GM23338 (cell line): Measurements from ENCODE around the gene GPR32. TPM values are rescaled to one million over a fixed set of nuclear protein-coding genes. Genes with fewer than 3 reads are reported as not detected.
A peak's percentile ranks its signal among the peaks of the same experiment; 100 is the strongest.
"Not testable (repeated sequence)": the region's sequence is repeated elsewhere in the genome, so short reads cannot be mapped to it uniquely, and the experiment has no call there.

Source experiments
- ATAC-seq: fragments of 200-7000 bp; cut with Tn5 transposase; 3 replicates; pipeline ENCODE4 v1.9.1; 2020
- DNase-seq: peaks from one replicate; pipeline ENCODE4 v3.0.0-alpha.2; 2015; ENCODE audit warnings: low spot score
- H2AFZ ChIP-seq: fragments of 200-600 bp; sonication (generic); 2 replicates; pipeline ENCODE4 v1.8.0; 2016; ENCODE audit warnings: antibody characterized with exemption, mild to moderate bottlenecking, moderate library complexity
- H3F3A ChIP-seq: fragments of 200-600 bp; sonication (generic); replicated peaks from 2 replicates; pipeline ENCODE4 v1.8.0; 2017; ENCODE audit warnings: antibody characterized with exemption, mixed run types, low read depth
- H3K27ac ChIP-seq: fragments of 200-600 bp; sonication (generic); 2 replicates; pipeline ENCODE4 v1.6.1; 2016; ENCODE audit warnings: low read depth
- H3K27me3 ChIP-seq: fragments of 200-600 bp; sonication (generic); 2 replicates; pipeline ENCODE4 v1.8.0; 2016; ENCODE audit warnings: mild to moderate bottlenecking, mixed run types, moderate library complexity; ENCODE audit not compliant: insufficient read depth
- H3K36me3 ChIP-seq: fragments of 200-600 bp; sonication (generic); 2 replicates; pipeline ENCODE4 v1.8.0; 2016; ENCODE audit warnings: mild to moderate bottlenecking; ENCODE audit not compliant: insufficient read depth
- H3K4me1 ChIP-seq: fragments of 200-600 bp; sonication (generic); 2 replicates; pipeline ENCODE4 v1.8.0; 2016; ENCODE audit warnings: mild to moderate bottlenecking, moderate library complexity; ENCODE audit not compliant: insufficient read depth
- H3K4me2 ChIP-seq: fragments of 200-600 bp; sonication (generic); 2 replicates; pipeline ENCODE4 v1.7.1; 2017; ENCODE audit warnings: mixed run types
- H3K4me3 ChIP-seq: fragments of 200-600 bp; sonication (generic); 2 replicates; pipeline ENCODE4 v1.6.1; 2016; ENCODE audit warnings: mixed run types
- H3K79me2 ChIP-seq: fragments of 200-600 bp; sonication (generic); replicated peaks from 2 replicates; pipeline ENCODE4 v1.8.0; 2017; ENCODE audit warnings: mild to moderate bottlenecking; ENCODE audit not compliant: insufficient read depth
- H3K9me2 ChIP-seq: fragments of 200-600 bp; sonication (generic); 2 replicates; pipeline ENCODE4 v1.8.0; 2017; ENCODE audit not compliant: insufficient read depth
- H4K20me1 ChIP-seq: fragments of 200-600 bp; sonication (generic); replicated peaks from 2 replicates; pipeline ENCODE4 v1.8.0; 2017; ENCODE audit warnings: mild to moderate bottlenecking; ENCODE audit not compliant: insufficient read depth
- H3K27ac Mint-ChIP-seq: 2 replicates; pipeline ENCODE4 v1.8.0; 2020; ENCODE audit warnings: inconsistent platforms, mild to moderate bottlenecking, moderate library complexity, mixed read lengths
- H3K27me3 Mint-ChIP-seq: 3 replicates; pipeline ENCODE4 v1.8.0; 2022; ENCODE audit warnings: low read depth, mild to moderate bottlenecking, moderate library complexity, mixed read lengths, inconsistent platforms; ENCODE audit not compliant: insufficient read depth, poor library complexity
- H3K36me3 Mint-ChIP-seq: 3 replicates; pipeline ENCODE4 v1.8.0; 2021; ENCODE audit warnings: low read depth, mild to moderate bottlenecking, inconsistent platforms, moderate library complexity, mixed read lengths
- H3K4me1 Mint-ChIP-seq: 3 replicates; pipeline ENCODE4 v1.8.0; 2020; ENCODE audit warnings: mild to moderate bottlenecking, inconsistent platforms, mixed read lengths
- H3K4me3 Mint-ChIP-seq: 3 replicates; pipeline ENCODE4 v1.8.0; 2021; ENCODE audit warnings: moderate library complexity, mild to moderate bottlenecking, inconsistent platforms, mixed read lengths
- H3K9me3 Mint-ChIP-seq: 3 replicates; pipeline ENCODE4 v1.8.0; 2020; ENCODE audit warnings: moderate library complexity, mild to moderate bottlenecking, inconsistent platforms, mixed read lengths
- CREB1 ChIP-seq: fragments of 250-450 bp; sonication (Bioruptor Pico); IDR thresholded peaks from 2 replicates; pipeline ENCODE4 v1.5.0; 2020; ENCODE audit warnings: low read depth, mild to moderate bottlenecking, moderate library complexity
- EZH2 ChIP-seq: fragments of 200-600 bp; sonication (generic); IDR thresholded peaks from one replicate; pipeline ENCODE4 v1.8.0; 2017; ENCODE audit warnings: antibody characterized with exemption, mild to moderate bottlenecking, low read depth; ENCODE audit not compliant: unreplicated experiment
- EZH2phosphoT487 ChIP-seq: fragments of 200-600 bp; sonication (generic); IDR thresholded peaks from one replicate; pipeline ENCODE4 v1.8.1; 2018; ENCODE audit warnings: antibody characterized with exemption; ENCODE audit not compliant: unreplicated experiment
- NANOG ChIP-seq: IDR thresholded peaks from 2 replicates; pipeline ENCODE4 v1.6.1; 2016; ENCODE audit warnings: antibody characterized with exemption, borderline replicate concordance
- POLR2AphosphoS5 ChIP-seq: IDR thresholded peaks from 2 replicates; pipeline ENCODE4 v1.6.1; 2016; ENCODE audit warnings: antibody characterized with exemption, low read depth
- ZNF331 ChIP-seq: fragments of 250-450 bp; sonication (Bioruptor Pico); IDR thresholded peaks from 2 replicates; pipeline ENCODE4 v1.5.0; 2020; ENCODE audit warnings: low read depth, mild to moderate bottlenecking, moderate library complexity
- long read RNA-seq: library from polyadenylated mRNA; unstranded; transcript quantifications from one replicate; pipeline ENCODE4 v2.0.0, GENCODE V29; 2020; ENCODE audit not compliant: unreplicated experiment
- polyA plus RNA-seq: library from polyadenylated mRNA; unstranded; fragments of >200 nt; fragmentation: Nextera tagmentation; extraction: Ambion mirVana; gene quantifications from 2 replicates; pipeline ENCODE4 v1.2.1, GENCODE V29; 2016
- total RNA-seq: library from RNA; depleted of rRNA; stranded (reverse); fragments of >200 nt; shearing (Covaris generic); gene quantifications from 2 replicates; pipeline ENCODE4 v1.2.3, GENCODE V29; 2014; rRNA removed
- TF ChIP-seq, protein P1 (sequence below), 2 experiments: fragments of 200-600 bp in 1 of 2; sonication (generic) in 1 of 2; conservative IDR thresholded peaks; 2 replicates each; pipeline versions ENCODE4 v1.5.1 to v1.6.1; 2016 to 2017; ENCODE audit warnings: antibody characterized with exemption in 2 of 2, low read depth in 2 of 2, mild to moderate bottlenecking in 2 of 2, moderate library complexity in 1 of 2

The GPR32 gene, protein sequence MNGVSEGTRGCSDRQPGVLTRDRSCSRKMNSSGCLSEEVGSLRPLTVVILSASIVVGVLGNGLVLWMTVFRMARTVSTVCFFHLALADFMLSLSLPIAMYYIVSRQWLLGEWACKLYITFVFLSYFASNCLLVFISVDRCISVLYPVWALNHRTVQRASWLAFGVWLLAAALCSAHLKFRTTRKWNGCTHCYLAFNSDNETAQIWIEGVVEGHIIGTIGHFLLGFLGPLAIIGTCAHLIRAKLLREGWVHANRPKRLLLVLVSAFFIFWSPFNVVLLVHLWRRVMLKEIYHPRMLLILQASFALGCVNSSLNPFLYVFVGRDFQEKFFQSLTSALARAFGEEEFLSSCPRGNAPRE
- not detected in 2 replicates for total RNA-seq
- polyA plus RNA-seq: not detected in 2 replicates
- long read RNA-seq: 0 reads

DNA sequence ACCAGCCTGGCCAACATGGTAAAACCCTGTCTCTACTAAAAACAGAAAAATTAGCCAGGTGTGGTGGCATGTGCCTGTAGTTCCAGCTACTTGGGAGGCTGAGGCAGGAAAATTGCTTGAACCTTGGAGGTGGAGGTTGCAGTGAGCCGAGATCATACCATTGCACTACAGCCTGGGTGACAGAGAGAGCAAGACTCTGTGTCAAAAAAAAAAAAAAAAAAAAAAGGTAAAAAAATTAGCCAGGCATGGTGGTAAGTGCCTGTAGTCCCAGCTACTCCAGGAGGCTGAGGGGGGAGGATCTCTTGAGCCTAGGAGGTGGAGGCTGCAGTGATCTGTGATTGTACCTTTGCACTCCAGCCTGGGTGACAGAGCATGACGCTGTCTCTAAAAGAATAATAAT, at the start of gene GPR32:
Gene GPR32 (plus strand): TSS at position 301 of the 400 bp plus-strand sequence. CDS start 137 bp downstream, outside the sequence.
- not testable (repeated sequence) for H4K20me1 ChIP-seq, H3K79me2 ChIP-seq, H3K4me3 Mint-ChIP-seq, H3K9me2 ChIP-seq, DNase-seq, H3K27me3 Mint-ChIP-seq, H3K4me3 ChIP-seq, ATAC-seq, H3K36me3 ChIP-seq, H3K27ac ChIP-seq, H3K4me2 ChIP-seq, H2AFZ ChIP-seq, H3F3A ChIP-seq, H3K4me1 Mint-ChIP-seq, H3K27ac Mint-ChIP-seq, H3K4me1 ChIP-seq
- peaks cover 16% of the 10 kb centered on the region for H3K27me3 ChIP-seq
- peaks cover 32% of the 10 kb centered on the region for H3K36me3 Mint-ChIP-seq
- H3K9me3 Mint-ChIP-seq: peaks cover 97% of the 10 kb centered on the region

DNA sequence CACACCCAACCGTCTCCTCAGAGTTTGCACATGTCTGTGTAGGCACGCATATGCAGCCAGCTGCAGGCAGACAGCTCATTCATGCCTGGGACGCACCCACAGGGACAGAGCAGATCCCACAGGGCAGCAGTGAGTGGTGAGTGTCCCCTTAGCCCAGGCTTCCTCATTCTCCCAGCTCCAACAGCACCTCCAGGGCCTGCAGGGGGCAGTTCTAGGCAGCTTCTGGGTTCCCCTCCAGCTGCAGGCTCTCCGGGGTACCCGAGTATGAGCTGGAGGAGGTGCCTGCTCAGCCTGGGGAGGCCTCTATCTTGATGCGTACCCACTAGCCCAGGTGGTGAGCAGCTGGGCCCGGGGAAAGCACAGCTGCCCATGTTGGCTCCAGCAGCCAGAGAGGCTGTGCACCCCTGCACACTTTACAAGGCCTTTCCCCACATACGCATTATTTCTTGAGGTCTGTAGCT, 49.3 kb upstream of the GPR32 start:
- H4K20me1 ChIP-seq: no peaks in the 10 kb centered on the region
- peaks cover 47% of the 10 kb centered on the region for H3K4me1 ChIP-seq
- H3K27me3 Mint-ChIP-seq: peaks cover 20% of the 10 kb centered on the region
- peak overlapping the region; percentile 76; the same call in 1 of the 2 replicates for H3K4me2 ChIP-seq
- H3K27ac ChIP-seq: no peak overlapping the region
- H3K27ac Mint-ChIP-seq: no peak overlapping the region
- no peaks in the 10 kb centered on the region for H3K4me1 Mint-ChIP-seq
- H3K4me3 Mint-ChIP-seq: no peak overlapping the region
- no peaks in the 10 kb centered on the region for H3K36me3 ChIP-seq
- no peak overlapping the region for H2AFZ ChIP-seq
- H3K9me2 ChIP-seq: no peaks in the 10 kb centered on the region
- H3K36me3 Mint-ChIP-seq: peaks cover 27% of the 10 kb centered on the region
- ATAC-seq (no peak), DNase-seq (no peak)
- H3K79me2 ChIP-seq: peaks cover 6% of the 10 kb centered on the region
- peak overlapping the region; percentile 47; the same call in 1 of the 2 replicates for H3K4me3 ChIP-seq
- H3K9me3 Mint-ChIP-seq: peaks cover 75% of the 10 kb centered on the region
- TF ChIP-seq, protein P1, sequence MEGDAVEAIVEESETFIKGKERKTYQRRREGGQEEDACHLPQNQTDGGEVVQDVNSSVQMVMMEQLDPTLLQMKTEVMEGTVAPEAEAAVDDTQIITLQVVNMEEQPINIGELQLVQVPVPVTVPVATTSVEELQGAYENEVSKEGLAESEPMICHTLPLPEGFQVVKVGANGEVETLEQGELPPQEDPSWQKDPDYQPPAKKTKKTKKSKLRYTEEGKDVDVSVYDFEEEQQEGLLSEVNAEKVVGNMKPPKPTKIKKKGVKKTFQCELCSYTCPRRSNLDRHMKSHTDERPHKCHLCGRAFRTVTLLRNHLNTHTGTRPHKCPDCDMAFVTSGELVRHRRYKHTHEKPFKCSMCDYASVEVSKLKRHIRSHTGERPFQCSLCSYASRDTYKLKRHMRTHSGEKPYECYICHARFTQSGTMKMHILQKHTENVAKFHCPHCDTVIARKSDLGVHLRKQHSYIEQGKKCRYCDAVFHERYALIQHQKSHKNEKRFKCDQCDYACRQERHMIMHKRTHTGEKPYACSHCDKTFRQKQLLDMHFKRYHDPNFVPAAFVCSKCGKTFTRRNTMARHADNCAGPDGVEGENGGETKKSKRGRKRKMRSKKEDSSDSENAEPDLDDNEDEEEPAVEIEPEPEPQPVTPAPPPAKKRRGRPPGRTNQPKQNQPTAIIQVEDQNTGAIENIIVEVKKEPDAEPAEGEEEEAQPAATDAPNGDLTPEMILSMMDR (conservative IDR thresholded peaks at IDR 0.05; ENCODE audit: low read depth in 2 of 2): peak in 1 of 2 experiments; percentile 51; a peak in 3 of 4 replicates
- no peak for TF ChIP-seq POLR2AphosphoS5
- 0 out of 2 replicates have a peak, but pooled peaks cover 7% of the 10 kb centered on the region for H3F3A ChIP-seq
- peaks cover 57% of the 10 kb centered on the region for H3K27me3 ChIP-seq

DNA sequence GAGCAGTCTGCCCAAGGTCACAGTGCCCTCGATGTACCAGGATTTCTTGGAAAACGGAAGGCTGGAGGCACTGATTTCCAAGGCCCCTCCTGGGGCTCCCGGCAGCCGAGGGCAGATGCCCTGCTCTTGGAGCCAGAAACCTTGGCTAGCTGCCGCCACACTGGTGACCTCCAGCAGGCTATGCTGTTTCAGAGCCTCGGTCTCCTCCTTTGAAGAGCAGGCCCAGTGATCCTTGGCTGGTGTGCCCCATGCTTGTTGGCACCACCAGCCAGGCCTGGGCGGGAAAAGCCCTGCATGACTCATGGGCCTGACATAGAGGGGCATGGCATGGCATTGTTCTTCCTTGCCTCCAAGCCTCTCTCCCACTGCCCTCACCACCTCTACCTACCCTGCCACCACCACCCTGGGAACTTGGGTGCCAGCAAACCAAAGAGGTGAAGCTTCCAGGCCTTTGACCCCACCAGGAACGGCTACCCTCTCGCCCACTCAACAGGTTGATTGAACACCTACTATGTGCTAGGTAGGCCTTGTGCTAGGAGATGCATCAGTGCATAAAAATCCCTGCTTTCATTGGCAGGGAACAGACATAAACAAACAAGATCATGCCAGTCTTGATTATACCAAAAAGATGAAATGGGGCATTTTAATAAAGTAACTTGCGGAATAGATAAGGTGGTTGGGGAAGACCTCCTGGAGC, 48.7 kb upstream of the GPR32 start:
- Histone ChIP-seq H3F3A (0 out of 2 replicates have a peak, but pooled peaks cover 7% of the 10 kb centered on the region), H3K36me3 (no peaks in the 10 kb centered on the region), H2AFZ (no peak overlapping the region), H3K27me3 (peaks cover 57% of the 10 kb centered on the region), H3K79me2 (peaks cover 10% of the 10 kb centered on the region), H3K4me1 (peaks cover 48% of the 10 kb centered on the region), H4K20me1 (no peaks in the 10 kb centered on the region; the same call in 1 of the 2 replicates), H3K4me2 (no peak overlapping the region; the same call in 1 of the 2 replicates), H3K9me2 (no peaks in the 10 kb centered on the region), H3K27ac (no peak overlapping the region), H3K4me3 (no peak overlapping the region)
- H3K27ac Mint-ChIP-seq: no peak overlapping the region
- H3K9me3 Mint-ChIP-seq: peaks cover 75% of the 10 kb centered on the region
- ATAC-seq (no peak), DNase-seq (no peak)
- H3K36me3 Mint-ChIP-seq: peaks cover 27% of the 10 kb centered on the region
- H3K4me1 Mint-ChIP-seq: no peaks in the 10 kb centered on the region
- peaks cover 20% of the 10 kb centered on the region for H3K27me3 Mint-ChIP-seq
- no peak overlapping the region; the same call in 2 of the 3 replicates for H3K4me3 Mint-ChIP-seq
- TF ChIP-seq EZH2 (no peak), ZNF331 (CRISPR knock-in tag) (no peak), NANOG (no peak), EZH2phosphoT487 (no peak), CREB1 (no peak), POLR2AphosphoS5 (no peak)
